Mesodermal cell (in vitro differentiated cells): ENCODE measurements around the gene ASB16.
A peak's percentile ranks its signal among the peaks of the same experiment; 100 is the strongest.

Experiments
- H3K27ac ChIP-seq: 2 replicates; pipeline ENCODE4 v1.7.0; 2013; ENCODE audit warnings: mild to moderate bottlenecking, low read depth, low read length, moderate library complexity; ENCODE audit not compliant: severe bottlenecking
- H3K36me3 ChIP-seq: 2 replicates; pipeline ENCODE4 v1.7.1; 2013; ENCODE audit warnings: mild to moderate bottlenecking, low read length, moderate library complexity; ENCODE audit not compliant: control insufficient read depth, insufficient read depth
- H3K4me1 ChIP-seq: one replicate; pipeline ENCODE4 v1.7.1; 2013; ENCODE audit warnings: mild to moderate bottlenecking, low read length; ENCODE audit not compliant: insufficient read depth, control insufficient read depth, poor library complexity, severe bottlenecking
- H3K4me3 ChIP-seq: 2 replicates; pipeline ENCODE4 v1.7.0; 2013; ENCODE audit warnings: low read length, control low read depth, mild to moderate bottlenecking; ENCODE audit not compliant: insufficient read depth, poor library complexity, severe bottlenecking; ENCODE audit errors: extremely low read depth
- H3K9me3 ChIP-seq: 2 replicates; pipeline ENCODE4 v1.7.1; 2013; ENCODE audit warnings: mild to moderate bottlenecking, low read length, moderate library complexity; ENCODE audit not compliant: control insufficient read depth
- WGBS, 2 experiments: methylation state at CpG; one replicate each; pipeline ENCODE4 v1.1.5; 2013; ENCODE audit warnings: missing lambda C conversion rate in 2 of 2; ENCODE audit not compliant: insufficient coverage in 2 of 2; 5-methylcytosine and 5-hydroxymethylcytosine counted together

The ASB16 gene

DNA sequence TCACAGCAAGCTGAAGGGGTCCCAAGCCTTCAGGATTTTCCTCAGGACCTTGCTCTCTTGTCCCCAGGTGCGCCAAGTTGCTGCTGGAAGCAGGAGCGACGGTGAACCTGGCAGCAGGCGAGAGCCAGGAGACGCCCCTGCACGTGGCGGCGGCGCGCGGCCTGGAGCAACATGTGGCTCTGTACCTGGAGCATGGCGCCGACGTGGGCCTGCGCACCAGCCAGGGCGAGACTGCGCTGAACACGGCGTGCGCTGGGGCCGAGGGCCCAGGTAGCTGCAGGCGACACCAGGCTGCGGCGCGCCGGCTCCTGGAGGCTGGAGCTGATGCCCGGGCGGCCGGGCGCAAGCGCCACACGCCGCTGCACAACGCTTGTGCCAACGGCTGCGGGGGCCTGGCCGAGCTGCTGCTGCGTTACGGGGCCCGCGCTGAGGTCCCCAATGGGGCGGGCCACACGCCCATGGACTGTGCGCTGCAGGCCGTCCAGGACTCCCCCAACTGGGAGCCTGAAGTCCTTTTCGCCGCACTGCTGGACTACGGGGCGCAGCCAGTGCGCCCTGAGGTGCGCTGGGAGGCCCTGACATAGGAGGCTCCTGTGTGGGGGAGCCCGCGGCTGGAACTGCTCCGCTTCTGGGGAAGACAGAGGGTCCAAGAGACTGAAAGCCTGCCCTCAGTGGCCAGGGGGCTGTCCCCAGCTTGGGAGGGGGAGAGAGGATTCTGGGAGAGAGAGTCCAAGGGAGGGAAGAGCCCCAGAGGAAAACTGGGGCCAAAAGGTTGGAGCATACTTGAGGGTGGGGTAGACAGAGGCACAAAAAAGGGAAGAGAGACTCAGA is 6.4 kb downstream of the ASB16 start:
- Histone ChIP-seq H3K36me3 (peaks cover 34% of the 10 kb centered on the region), H3K4me1 (no peaks in the 10 kb centered on the region), H3K27ac (no peak overlapping the region), H3K9me3 (no peaks in the 10 kb centered on the region), H3K4me3 (no peak overlapping the region)
- WGBS, 2 experiments, result 97% methylated on average over 46 to 54 of the region's 54 CpGs

DNA sequence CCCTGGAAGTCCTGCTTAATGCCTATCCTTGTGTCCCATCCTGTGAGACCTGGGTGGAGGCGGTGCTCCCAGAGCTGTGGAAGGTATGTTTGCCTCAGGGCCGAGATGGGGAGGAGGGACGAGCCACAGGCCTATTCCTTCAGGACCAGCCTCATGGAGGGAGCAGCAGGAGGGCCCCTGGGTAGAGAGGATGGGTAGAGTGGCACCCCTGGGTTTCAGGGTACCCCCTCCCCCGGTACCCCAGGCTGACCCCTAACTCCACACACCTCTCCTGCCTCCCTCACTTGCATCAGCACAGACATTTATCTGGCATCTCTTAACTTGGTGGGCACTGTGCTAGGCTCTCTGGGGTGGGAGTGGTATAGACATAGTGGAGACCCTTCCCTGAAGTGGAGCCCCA is 7.1 kb downstream of the ASB16 start:
- no peak overlapping the region for H3K4me3 ChIP-seq
- no peaks in the 10 kb centered on the region for H3K4me1 ChIP-seq
- 100% methylated on average over 1 of the region's 4 CpGs for WGBS, 2 experiments
- no peaks in the 10 kb centered on the region for H3K9me3 ChIP-seq
- H3K36me3 ChIP-seq, result peaks cover 41% of the 10 kb centered on the region
- no peak overlapping the region for H3K27ac ChIP-seq

DNA sequence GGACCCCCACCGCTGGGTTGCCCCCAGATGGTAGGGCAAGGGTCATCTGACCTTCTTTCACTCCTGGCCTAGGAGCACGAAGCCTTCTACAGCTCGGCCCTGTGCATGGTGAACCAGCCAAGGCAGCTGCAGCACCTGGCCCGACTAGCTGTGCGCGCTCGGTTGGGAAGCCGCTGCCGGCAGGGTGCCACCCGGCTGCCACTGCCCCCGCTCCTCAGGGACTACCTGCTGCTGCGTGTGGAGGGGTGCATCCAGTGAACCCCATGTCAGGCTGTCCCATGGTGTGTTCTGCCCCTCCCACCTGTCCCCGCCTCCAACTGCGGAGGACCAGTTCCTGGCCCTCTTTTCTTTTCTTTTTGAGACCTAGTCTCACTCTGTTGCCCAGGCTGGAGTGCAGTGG is 7.6 kb downstream of the ASB16 start:
- Histone ChIP-seq H3K36me3 (peaks cover 46% of the 10 kb centered on the region), H3K4me3 (no peak overlapping the region), H3K4me1 (no peaks in the 10 kb centered on the region), H3K9me3 (no peaks in the 10 kb centered on the region), H3K27ac (no peak overlapping the region)
- 95 to 98% methylated on average over 14 of the region's 14 CpGs for WGBS, 2 experiments

DNA sequence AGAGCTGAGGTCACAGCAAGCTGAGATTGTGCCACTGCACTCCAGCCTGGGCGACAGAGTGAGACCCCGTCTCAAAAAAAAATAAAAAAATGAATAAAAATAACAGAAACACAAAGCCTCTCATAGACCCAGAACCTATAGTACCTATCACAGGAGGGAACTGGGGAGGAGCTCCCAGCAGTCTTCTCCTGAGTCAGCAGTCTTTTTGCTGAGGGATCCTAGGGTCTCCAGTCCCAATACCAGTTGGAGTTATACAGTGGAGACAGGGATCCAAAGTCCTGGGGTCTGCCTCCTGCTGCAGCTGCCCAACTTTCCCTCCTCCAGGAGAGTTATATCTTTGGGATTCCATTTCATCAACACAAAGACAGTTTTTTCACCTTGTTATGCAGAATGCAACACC is 12.5 kb downstream of the ASB16 start:
- H3K4me3 ChIP-seq, result no peak overlapping the region
- no peak overlapping the region for H3K27ac ChIP-seq
- WGBS, 2 experiments, result no CpG with 5 or more reads among the region's 2 CpGs
- peaks cover 7% of the 10 kb centered on the region for H3K4me1 ChIP-seq
- H3K36me3 ChIP-seq, result peaks cover 43% of the 10 kb centered on the region
- H3K9me3 ChIP-seq, result no peaks in the 10 kb centered on the region

DNA sequence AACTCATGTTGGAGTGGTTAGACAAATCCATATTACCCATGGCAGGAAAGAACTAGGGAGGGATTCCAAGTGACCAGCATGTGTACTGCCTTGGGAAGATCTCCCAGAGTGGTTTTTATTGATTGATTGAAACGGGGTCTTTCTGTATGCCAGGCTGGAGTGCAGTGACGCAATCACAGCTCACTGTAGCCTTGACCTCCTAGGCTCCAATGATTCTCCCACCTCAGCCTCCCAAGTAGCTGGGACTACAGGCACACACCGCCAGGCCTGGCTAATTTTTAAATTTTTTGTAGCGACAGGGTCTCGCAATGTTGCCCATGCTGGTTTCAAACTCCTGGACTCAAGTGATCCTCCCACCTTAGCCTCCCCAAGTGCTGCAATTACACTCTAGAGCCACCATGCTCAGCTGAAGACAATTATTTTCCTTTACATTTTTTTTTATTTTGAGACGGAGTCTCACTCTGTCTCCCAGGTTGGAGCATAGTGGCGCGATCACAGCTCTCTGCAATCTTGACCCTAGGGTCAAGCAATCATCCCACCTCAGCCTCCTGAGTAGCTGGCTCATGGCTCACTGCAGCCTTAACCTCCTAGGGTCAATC is 13.8 kb downstream of the ASB16 start:
- Histone ChIP-seq H3K9me3 (no peaks in the 10 kb centered on the region), H3K27ac (no peak overlapping the region), H3K4me3 (no peak overlapping the region), H3K4me1 (peaks cover 7% of the 10 kb centered on the region), H3K36me3 (peaks cover 48% of the 10 kb centered on the region)
- 97 to 99% methylated on average over 8 of the region's 8 CpGs for WGBS, 2 experiments

DNA sequence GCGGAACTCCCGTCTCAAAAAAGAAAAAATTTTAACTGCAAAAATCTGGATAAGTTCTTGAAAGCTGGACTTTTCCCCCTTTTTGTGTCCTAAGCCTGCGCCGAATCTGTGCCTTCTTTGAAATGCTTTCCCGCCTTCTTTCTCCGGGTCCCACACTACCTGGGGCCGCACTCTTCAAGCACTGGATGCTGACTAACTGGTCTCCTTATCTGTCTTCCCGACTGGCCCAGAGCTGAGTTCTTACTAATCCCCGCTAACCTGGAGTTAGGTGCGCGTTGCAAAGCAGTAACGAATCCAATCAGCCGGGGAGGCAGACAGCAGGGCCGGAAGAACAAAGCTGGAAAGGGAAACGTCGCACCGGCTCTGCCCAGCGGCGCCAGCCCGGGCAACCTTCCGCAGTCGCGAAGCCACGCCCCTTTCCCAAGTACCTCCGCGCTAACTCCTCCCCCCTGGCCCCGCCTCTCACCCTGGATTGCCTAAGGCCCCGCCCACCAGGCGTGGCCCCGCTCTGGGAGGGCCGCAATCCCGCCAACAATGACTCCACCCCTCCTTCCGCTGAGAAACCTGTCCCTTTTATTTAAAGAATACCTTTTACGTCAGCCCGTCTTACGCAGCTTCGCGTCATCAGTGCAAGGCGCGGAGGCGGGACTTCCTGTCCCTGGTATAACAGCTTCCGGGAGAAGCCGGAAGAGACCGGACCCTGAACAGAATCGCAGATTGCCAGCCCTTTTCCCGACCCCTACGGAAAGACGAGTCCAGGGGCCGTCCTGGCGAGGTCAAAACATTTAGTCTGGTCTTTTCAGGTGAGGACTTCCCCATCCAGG is 16.0 kb downstream of the ASB16 start, which contains the start of gene TMUB2:
TMUB2 (plus strand) TSS at position 666 of the 824 bp plus-strand sequence. CDS start 737 bp downstream, outside the sequence.
- no peaks in the 10 kb centered on the region for H3K9me3 ChIP-seq
- H3K27ac ChIP-seq, result peak within 1 kb of the TSS; percentile 87
- peaks cover 66% of the 10 kb centered on the region for H3K36me3 ChIP-seq
- H3K4me3 ChIP-seq, result peak within 1 kb of the TSS; percentile 96
- 0% methylated on average over 44 to 46 of the region's 50 CpGs for WGBS, 2 experiments
- H3K4me1 ChIP-seq, result peaks cover 7% of the 10 kb centered on the region

DNA sequence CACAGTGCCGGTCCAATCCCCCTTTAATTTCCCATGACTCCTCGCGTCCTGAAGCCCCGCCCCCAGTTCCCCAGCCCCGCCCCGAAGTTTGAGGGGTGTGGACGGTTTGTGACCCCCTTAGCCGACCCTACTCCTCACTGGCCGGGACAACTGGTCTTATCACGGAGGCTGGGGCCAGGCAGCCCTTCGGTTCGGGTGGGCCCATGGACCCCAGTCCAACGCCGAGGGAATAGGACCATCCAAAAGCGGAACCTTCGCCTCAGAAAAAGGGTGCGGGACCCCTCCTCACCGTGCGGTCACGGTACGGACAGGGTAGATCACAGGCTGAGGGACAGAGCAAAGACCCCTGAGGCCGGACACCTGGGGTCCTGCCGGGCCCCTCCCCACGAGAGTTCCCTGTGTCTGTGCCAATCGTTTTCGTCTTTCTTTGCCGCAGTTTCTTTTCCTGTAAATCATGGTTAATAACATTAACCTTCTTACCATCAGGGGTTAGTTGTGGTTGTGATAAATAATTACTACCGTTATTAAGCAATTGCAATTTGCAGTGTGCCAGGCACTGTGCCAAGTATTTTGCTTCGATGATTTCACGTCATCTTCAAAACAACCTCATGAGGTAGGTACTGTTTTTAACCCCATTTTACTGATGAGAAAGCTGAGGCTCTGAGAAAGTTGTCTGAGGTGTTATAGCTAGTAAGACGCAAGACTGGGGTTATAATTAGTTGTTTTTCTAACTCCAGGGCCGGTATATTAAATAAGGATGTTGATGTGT is 16.8 kb downstream of the ASB16 start:
- Histone ChIP-seq H3K27ac (peak overlapping the region; percentile 87), H3K9me3 (no peaks in the 10 kb centered on the region), H3K4me1 (peaks cover 7% of the 10 kb centered on the region), H3K4me3 (peak overlapping the region; percentile 96), H3K36me3 (peaks cover 65% of the 10 kb centered on the region)
- 6 to 7% methylated on average over 20 to 21 of the region's 32 CpGs for WGBS, 2 experiments

DNA sequence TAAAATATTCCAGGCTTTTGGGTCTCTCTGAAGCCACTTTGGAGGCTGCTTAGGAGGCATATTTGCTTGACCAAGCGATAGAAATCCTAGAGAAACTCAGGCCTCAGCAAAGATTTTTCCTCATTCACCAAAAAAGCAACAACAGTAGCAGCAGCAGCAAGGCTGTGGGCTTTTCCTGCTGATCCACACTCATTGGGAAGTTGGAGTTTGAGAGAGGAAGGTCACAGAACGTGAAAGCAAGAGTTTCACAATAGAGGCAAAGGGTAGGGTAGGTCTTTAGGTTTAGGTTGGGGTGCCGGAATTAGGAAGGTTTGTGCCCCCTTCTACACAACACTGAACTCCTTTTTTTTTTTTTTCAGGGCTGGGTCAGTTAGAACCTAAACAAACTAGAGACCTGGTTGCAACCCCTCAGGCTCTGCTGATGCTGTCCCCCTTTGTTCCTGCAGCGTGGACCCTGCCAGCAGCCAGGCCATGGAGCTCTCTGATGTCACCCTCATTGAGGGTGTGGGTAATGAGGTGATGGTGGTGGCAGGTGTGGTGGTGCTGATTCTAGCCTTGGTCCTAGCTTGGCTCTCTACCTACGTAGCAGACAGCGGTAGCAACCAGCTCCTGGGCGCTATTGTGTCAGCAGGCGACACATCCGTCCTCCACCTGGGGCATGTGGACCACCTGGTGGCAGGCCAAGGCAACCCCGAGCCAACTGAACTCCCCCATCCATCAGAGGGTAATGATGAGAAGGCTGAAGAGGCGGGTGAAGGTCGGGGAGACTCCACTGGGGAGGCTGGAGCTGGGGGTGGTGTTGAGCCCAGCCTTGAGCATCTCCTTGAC is 18.3 kb downstream of the ASB16 start:
- Histone ChIP-seq H3K9me3 (no peaks in the 10 kb centered on the region), H3K4me1 (peaks cover 7% of the 10 kb centered on the region), H3K36me3 (peaks cover 62% of the 10 kb centered on the region), H3K4me3 (no peak overlapping the region), H3K27ac (no peak overlapping the region)
- WGBS, 2 experiments, result 89 to 99% methylated on average over 6 to 7 of the region's 12 CpGs

DNA sequence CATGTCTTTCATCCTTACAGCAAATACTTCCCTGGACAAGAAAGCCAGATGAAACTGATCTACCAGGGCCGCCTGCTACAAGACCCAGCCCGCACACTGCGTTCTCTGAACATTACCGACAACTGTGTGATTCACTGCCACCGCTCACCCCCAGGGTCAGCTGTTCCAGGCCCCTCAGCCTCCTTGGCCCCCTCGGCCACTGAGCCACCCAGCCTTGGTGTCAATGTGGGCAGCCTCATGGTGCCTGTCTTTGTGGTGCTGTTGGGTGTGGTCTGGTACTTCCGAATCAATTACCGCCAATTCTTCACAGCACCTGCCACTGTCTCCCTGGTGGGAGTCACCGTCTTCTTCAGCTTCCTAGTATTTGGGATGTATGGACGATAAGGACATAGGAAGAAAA is 20.0 kb downstream of the ASB16 start:
- H3K36me3 ChIP-seq, result peaks cover 65% of the 10 kb centered on the region
- H3K27ac ChIP-seq, result no peak overlapping the region
- no peaks in the 10 kb centered on the region for H3K9me3 ChIP-seq
- WGBS, 2 experiments, result 94 to 98% methylated on average over 6 of the region's 10 CpGs
- peaks cover 3% of the 10 kb centered on the region for H3K4me1 ChIP-seq
- H3K4me3 ChIP-seq, result no peak overlapping the region
